HG02870 (cell line): ENCODE data around the gene LAMA5.

Experiments used
- ATAC-seq: cut with Tn5 transposase; IDR thresholded peaks from one replicate; pipeline ENCODE4 v1.9.1; 2021; ENCODE audit warnings: mild to moderate bottlenecking, moderate library complexity; ENCODE audit not compliant: unreplicated experiment

LAMA5 gene

GRCh38 chr20:62405108-62405980 lies 38.2 kb upstream of the LAMA5 start:
- no peak for ATAC-seq

DNA sequence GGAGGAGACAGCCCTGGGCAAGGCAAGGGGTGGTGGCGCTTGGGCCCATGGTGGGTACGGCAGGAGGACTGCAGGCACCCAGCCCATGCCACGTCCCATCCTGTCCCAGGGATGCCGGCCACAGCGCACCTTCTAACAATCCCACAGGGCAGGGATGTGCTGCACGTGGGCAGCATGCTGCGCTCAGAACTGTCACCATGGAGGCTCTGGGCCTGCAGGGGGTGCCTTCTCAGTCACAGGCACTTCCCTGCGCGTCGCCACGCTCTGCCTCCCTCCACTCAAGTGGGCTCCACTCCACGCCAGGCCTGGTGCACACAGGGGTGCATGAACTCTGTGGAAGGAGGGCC lies 37.6 kb upstream of the LAMA5 start:
- ATAC-seq, result no peak

GRCh38 chr20:62404112-62404665 lies 37.1 kb upstream of the LAMA5 start:
- ATAC-seq, result no peak

GRCh38 chr20:62403331-62403730 lies 36.2 kb upstream of the LAMA5 start:
- no peak for ATAC-seq

- ATAC-seq, result no peak
Observed at GRCh38 chr20:62402456-62403150, 35.5 kb upstream of the LAMA5 start.

DNA sequence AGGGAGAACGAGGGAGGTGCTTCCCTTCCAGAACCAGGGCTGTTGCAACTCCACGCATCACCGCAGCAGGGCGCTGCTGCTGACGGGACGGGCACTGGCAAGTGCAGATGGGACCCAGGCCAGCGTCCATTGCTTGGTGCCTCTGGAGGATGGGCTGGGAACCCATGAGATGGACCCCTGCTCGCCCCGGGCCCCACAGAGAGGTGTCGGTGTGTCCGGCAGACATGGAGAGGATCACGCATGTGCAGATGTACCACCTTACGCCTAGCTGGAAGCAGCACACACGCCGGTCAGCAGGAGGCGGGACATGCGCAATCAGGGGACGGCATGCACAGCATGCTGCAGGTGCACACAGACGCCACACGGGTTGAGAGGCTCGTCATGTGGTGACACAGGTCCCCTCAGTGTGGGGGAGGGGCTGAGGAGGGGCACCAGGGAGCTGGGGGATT lies 34.2 kb upstream of the LAMA5 start:
- ATAC-seq, result no peak

GRCh38 chr20:62400541-62400940 lies 33.4 kb upstream of the LAMA5 start:
- no peak for ATAC-seq

GRCh38 chr20:62400021-62400420 lies 32.9 kb upstream of the LAMA5 start:
- no peak for ATAC-seq

GRCh38 chr20:62398120-62398821 lies 31.2 kb upstream of the LAMA5 start:
- ATAC-seq, result no peak

DNA sequence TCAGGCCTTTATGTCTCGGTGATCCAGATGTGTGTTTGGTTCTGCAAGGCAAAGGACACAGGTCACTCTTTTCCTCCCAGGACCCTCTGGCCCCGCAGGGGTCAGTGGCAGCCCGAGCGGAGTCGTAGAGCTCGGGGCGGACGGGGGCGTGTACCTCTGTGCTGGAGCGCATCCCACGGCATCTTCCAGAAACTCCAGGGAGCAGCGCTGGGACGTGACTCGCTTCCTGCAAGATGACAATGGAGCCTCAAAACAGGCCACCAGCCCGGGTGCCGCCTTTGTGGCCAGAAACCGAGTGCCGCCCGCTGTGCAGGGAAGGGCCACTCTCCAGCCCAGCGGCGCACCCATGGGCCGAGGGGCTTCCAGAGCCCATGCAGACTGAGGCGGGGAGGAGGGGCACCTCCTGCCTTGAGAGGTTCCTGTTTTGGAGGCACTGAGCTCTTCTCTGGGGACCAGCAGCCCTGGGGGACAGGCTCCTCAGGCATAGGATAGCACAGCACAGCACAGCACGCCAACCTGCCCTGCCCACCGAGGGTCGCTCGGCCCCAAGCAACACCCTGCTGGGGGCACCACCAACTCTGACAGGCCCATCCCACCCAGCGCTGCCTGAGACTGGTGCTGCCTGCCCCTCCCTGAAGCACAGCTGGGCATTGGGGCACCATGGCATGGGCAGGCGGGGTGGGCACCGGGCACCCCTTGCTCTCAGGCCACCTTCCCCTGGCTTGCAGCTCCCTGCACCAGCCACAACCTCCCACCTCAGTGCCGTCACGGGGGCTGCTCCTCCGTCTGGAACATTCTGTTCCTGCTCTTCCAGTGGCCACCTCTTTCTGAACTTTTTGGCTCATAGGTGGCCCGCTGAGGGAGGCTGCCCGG lies 29.5 kb upstream of the LAMA5 start:
- no peak for ATAC-seq

- no peak for ATAC-seq
Observed at GRCh38 chr20:62395311-62396242, 28.5 kb upstream of the LAMA5 start.

GRCh38 chr20:62394248-62395245 lies 27.4 kb upstream of the LAMA5 start:
- ATAC-seq, result no peak

- ATAC-seq, result no peak
Observed at GRCh38 chr20:62393830-62394229, 26.7 kb upstream of the LAMA5 start.

- ATAC-seq, result no peak
Observed at GRCh38 chr20:62393335-62393665, 26.2 kb upstream of the LAMA5 start.

DNA sequence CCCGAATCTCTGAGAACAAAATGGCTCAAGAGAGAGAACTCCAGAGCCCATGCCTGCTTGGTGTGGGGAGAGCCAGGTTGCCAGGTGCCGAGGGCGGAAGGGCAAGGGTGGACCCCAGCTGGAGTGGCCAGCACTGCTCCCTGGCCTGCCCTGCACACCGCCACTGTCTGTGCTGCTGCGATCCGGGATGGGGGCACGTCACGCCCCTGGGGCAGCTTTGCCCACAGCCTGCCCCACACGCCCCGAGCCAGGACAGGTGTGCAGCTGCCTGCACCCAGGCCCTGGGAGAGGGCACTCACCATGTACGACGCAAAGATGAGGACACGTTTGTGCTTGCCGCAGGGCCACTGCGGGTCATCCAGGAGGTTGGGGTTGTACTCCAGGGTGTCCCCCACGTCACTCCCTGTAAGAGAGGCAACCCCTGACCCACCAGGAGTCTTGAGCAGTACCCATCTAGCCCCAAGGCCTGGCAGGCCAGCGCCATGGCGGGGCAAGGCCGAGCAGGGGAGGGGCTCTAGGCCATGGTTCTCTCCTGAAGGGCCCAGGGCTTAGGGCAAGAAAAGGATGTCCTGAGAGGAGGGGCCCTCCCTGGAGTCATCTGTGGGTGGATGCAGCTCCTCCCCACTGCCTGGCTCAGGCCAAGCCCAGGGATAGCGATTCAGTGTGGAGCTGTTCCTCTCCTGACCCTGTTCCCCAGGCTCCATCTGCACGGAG lies 25.7 kb upstream of the LAMA5 start:
- ATAC-seq, result no peak

DNA sequence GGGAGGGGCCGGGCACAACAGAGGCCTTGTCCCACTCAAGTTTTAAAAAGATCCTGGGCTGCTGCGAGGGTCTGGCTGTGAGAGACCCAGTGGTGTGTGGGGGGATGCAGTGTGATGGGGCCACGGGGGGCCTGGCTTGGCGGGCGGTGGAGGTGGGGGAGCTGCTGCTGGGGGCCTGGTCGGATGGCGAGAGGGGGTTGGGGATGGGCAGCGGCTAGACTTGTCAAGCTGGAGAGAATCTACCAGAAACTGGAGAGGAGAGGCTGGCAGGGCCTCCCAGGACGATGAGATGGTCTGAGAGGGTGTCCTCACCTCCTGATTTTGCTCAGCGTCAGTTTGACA lies 24.9 kb upstream of the LAMA5 start:
- no peak for ATAC-seq

DNA sequence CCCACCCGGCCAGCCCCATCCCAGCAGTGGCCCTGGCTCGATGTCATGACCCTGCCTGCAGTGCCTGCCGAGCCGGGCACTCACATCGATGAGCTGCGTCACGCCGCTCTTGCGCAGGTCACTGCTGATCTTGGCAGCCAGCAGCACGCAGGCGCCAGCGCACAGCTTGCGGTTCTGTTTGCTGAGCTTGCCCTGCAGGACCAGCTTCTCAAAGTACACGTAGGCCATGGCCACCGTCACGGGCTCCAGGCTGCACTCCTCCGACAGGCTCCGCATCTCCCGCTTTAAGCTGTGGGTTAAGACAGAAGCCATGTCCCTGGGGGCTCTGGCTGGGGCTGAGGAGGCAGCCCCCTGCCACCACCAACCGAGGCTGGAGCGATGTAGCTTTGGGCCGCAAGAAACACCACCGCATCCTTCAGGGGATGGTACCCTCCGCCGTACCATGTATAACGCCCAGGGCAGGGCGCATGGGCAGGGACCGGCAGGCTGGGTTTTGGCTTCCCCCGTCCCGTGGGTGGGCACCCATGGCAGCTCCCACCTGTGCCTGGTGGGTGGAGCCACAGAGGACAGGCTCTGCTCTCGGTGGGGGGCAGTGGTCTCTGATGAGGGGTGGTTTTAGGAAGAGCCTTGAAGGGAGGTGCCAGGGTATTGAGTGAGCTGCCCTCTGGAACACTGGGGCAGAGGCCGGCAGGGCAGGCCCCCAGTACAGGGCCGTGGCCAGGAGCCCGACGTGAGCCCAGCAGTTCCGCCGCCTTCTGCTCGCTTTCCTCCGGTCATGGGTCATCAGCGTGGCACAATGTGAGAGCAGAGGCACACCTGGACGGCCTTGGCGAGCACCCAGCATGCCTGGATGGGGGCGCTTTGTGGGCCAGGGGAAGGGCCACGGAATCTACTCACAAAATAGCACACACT lies 24.3 kb upstream of the LAMA5 start:
- ATAC-seq, result no peak
